ENCODE measurements around the gene LMTK3. TPM values are rescaled to one million over a fixed set of nuclear protein-coding genes. Genes with fewer than 3 reads are reported as not detected.
A peak's percentile ranks its signal among the peaks of the same experiment; 100 is the strongest.

The LMTK3 gene
- total RNA-seq, 1 donor from 2014 or later, result 4.2 TPM

DNA sequence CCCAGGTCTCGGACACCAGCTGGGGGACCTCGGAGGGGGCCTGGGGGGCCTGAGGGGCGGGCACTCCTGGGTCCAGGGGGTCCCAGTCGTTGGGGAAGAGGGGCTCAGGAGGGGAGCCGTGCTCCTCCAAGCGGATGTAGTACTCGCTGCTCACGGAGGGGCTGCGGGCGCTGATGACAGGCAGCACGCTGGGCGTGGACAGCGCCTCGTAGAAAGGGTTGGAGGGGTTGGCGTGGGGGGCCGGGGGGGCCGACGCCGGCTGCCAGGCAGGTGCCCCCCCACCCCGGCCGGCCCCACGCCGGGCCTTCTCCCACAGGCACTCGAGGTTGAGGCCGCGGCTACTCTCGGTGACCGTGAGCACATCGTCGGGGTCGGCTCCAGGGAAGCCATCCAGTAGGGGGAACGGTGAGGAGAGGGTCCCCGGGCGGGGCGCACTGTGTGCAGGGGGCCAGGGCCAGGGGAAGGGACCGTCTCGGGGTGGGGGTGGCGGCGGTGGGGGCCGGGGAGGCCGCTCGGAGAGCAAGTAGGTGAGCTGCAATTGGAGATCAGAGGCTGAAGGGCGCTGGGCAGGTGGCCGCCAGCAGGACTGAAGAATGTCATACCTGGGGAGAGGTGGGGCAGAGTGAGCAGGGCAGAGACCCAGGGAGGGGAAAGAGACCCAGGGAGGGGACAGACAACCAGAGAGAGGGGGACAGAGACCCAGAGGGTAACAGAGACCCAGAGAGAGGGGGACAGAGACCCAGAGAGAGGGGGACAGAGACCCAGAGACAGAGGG is 12.1 kb downstream of the LMTK3 start:
- TF ChIP-seq, protein P1, sequence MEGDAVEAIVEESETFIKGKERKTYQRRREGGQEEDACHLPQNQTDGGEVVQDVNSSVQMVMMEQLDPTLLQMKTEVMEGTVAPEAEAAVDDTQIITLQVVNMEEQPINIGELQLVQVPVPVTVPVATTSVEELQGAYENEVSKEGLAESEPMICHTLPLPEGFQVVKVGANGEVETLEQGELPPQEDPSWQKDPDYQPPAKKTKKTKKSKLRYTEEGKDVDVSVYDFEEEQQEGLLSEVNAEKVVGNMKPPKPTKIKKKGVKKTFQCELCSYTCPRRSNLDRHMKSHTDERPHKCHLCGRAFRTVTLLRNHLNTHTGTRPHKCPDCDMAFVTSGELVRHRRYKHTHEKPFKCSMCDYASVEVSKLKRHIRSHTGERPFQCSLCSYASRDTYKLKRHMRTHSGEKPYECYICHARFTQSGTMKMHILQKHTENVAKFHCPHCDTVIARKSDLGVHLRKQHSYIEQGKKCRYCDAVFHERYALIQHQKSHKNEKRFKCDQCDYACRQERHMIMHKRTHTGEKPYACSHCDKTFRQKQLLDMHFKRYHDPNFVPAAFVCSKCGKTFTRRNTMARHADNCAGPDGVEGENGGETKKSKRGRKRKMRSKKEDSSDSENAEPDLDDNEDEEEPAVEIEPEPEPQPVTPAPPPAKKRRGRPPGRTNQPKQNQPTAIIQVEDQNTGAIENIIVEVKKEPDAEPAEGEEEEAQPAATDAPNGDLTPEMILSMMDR (conservative IDR thresholded peaks at IDR 0.05; ENCODE audit: low read depth, low read length), result no peak
- no peak overlapping the region for H3K4me3 ChIP-seq (ENCODE audit: low read depth, low read length)
- no peak for DNase-seq (ENCODE audit: low read depth)

DNA sequence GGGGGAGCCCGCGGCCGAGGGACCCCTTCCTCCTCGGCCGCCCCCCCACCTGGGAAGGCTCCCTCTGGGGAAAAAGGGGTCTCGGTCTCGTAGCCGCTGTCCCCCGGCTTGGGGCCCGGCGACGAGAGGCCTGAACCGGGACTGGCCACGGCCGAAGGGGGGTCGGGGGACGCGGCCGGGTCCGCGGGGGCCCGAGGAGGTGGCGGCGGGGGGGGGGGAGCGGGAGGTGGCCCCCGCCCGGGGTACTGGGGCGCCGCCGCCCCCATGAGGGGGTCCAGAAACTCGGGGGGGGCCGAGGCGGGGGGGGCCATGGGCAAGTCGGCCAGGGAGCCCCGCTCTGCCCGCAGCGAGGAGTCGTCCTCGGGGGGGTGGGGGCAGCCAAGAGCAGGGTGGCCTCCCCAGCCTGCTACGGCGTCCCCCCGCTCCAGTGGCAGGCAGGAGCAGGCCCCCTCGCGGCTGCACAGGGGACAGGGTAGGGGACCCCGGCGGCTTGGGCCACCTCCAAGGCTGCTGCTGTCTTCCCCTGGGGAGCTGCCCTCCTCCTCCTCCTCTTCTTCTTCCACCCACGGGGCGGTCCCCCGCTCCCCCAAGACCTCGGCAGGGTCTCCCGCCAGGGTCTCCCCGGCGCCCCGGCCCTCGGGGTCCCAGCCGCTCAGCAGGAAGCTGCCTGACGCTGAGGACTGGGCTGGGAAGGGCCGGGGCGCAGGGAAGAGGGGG is 12.9 kb downstream of the LMTK3 start:
- DNase-seq (ENCODE audit: low read depth), result no peak
- no peak overlapping the region for H3K4me3 ChIP-seq (ENCODE audit: low read depth, low read length)
- TF ChIP-seq, protein P1 (conservative IDR thresholded peaks at IDR 0.05; ENCODE audit: low read depth, low read length), result no peak

DNA sequence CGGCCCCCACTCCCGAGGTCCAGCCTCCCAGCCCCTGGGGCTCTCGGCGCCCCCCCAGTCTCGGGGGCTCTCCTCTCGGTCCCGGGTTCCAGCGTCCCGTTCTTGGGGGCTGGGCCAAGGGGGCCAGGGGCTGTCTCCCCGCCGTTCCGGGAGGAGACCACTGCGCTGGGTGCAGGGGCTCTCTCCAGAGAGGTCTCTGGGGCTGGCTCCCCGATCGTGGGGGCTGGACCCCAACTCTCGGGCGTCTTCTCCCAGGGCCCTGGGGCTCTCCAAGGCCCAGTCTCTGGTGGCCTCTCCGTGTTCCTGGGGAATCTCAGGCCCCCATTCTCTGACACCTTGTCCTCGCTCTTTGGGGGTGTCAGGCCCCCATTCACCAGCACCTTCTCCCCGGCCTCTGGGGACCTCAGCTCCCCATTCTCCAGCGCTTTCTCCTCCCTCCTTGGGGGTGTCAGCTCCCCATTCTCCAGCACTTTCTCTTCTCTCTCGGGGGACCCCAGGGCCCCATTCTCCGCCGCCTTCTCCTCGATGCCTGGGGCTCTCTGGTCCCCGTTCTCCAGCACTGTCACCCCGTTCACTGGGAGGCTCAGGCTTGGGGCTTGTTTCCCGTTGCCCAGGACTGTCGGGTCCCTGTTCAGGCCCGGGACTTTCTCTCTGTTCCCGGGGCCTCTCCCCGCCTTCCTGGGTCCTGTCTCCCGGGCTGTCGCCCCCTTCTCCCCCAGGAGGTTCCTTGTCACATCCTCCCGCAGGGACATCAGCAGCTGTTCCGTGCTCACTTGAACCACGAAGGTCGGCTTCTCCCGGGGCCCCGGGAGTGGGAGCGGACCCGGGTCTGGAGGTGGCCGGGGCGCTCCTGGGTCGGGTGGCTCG is 13.7 kb downstream of the LMTK3 start:
- DNase-seq (ENCODE audit: low read depth), result no peak
- TF ChIP-seq, protein P1 (conservative IDR thresholded peaks at IDR 0.05; ENCODE audit: low read depth, low read length), result no peak
- H3K4me3 ChIP-seq (ENCODE audit: low read depth, low read length), result no peak overlapping the region

- no peak for DNase-seq (ENCODE audit: low read depth)
- TF ChIP-seq, protein P1 (conservative IDR thresholded peaks at IDR 0.05; ENCODE audit: low read depth, low read length), result no peak
- no peak overlapping the region for H3K4me3 ChIP-seq (ENCODE audit: low read depth, low read length)
Measured at GRCh38 chr19:48496959-48497727, 14.5 kb downstream of the LMTK3 start.

DNA sequence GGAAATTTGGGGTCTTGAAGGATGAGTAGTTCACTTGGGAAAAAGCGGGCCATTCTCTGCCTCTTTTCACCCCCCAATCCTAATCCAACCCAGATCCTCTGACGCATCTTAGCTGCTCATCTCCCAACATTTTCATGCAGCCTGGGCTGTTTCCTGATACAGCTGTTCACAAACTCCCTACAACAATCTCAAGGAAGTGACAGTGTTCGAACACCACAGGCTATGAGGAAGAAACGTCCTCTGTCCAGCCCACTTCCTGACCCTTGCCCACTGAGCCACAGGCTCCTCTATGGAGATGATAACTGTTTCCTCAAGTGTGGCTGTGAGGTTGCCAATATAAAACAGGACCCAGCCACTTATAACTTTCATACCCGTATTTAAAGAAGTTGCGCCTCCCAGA is 16.2 kb downstream of the LMTK3 start:
- H3K4me3 ChIP-seq (ENCODE audit: low read depth, low read length), result no peak overlapping the region
- DNase-seq (ENCODE audit: low read depth), result no peak
- TF ChIP-seq, protein P1 (conservative IDR thresholded peaks at IDR 0.05; ENCODE audit: low read depth, low read length), result no peak

- DNase-seq (ENCODE audit: low read depth), result no peak
- peak overlapping the region; percentile 70 for H3K4me3 ChIP-seq (ENCODE audit: low read depth, low read length)
- TF ChIP-seq, protein P1 (conservative IDR thresholded peaks at IDR 0.05; ENCODE audit: low read depth, low read length), result no peak
Measured at GRCh38 chr19:48493718-48494401, 17.8 kb downstream of the LMTK3 start.
